Natural killer cell (primary cell): ENCODE results near the gene TSPAN18. TPM values are rescaled to one million over a fixed set of nuclear protein-coding genes. Genes with fewer than 3 reads are reported as not detected.

Experiments used
- ATAC-seq, 3 donors: fragments of 150-1000 bp in 2 of 3; fragments of 200-7000 bp in 1 of 3; cut with Tn5 transposase; 1 replicate in 1 of 3; 2 replicates in 2 of 3; pipeline ENCODE4 v1.10.0; 2021; ENCODE audit warnings: mild to moderate bottlenecking in 2 of 3, moderate library complexity in 2 of 3
- DNase-seq, 2 donors: peaks; one replicate each; pipeline versions ENCODE4 v3.0.0 to v3.0.0-alpha.2; 2013 to 2021; ENCODE audit warnings: mixed read lengths in 1 of 2
- H3K27ac ChIP-seq: one replicate; pipeline ENCODE4 v1.5.1; 2013; ENCODE audit warnings: mild to moderate bottlenecking, low read length
- H3K27me3 ChIP-seq: one replicate; pipeline ENCODE4 v1.6.1; 2013; ENCODE audit warnings: low read length; ENCODE audit not compliant: control insufficient read depth, insufficient read depth
- H3K36me3 ChIP-seq: one replicate; pipeline ENCODE4 v1.6.1; 2013; ENCODE audit warnings: low read length; ENCODE audit not compliant: control insufficient read depth, insufficient read depth
- H3K4me1 ChIP-seq: one replicate; pipeline ENCODE4 v1.6.1; 2013; ENCODE audit warnings: low read length; ENCODE audit not compliant: control insufficient read depth, insufficient read depth
- H3K4me3 ChIP-seq: one replicate; pipeline ENCODE4 v1.5.1; 2013; ENCODE audit warnings: low read length
- H3K9me3 ChIP-seq: one replicate; pipeline ENCODE4 v1.6.1; 2013; ENCODE audit warnings: low read length; ENCODE audit not compliant: control insufficient read depth, insufficient read depth
- H3K27ac Mint-ChIP-seq, 2 donors: one replicate each; pipeline ENCODE4 v1.8.0; 2022; ENCODE audit warnings: mild to moderate bottlenecking in 2 of 2, mixed read lengths in 2 of 2, moderate library complexity in 1 of 2
- H3K27me3 Mint-ChIP-seq, 2 donors: one replicate each; pipeline ENCODE4 v1.8.0; 2022; ENCODE audit warnings: low read depth in 2 of 2, mixed read lengths in 2 of 2
- H3K36me3 Mint-ChIP-seq: one replicate; pipeline ENCODE4 v1.8.0; 2022; ENCODE audit warnings: mixed read lengths
- H3K4me1 Mint-ChIP-seq, 2 donors: one replicate each; pipeline ENCODE4 v1.8.0; 2022; ENCODE audit warnings: mixed read lengths in 2 of 2
- H3K4me3 Mint-ChIP-seq: one replicate; pipeline ENCODE4 v1.8.0; 2022; ENCODE audit warnings: mild to moderate bottlenecking, moderate library complexity, mixed read lengths
- H3K9me3 Mint-ChIP-seq, 2 donors: one replicate each; pipeline ENCODE4 v1.8.0; 2022; ENCODE audit warnings: mixed read lengths in 2 of 2
- CTCF ChIP-seq: fragments of 200-600 bp; IDR thresholded peaks from one replicate; pipeline ENCODE4 v1.8.0; 2022; ENCODE audit warnings: antibody characterized with exemption
- WGBS: methylation state at CpG from one replicate; pipeline ENCODE4 v1.1.7; 2013; ENCODE audit warnings: missing lambda C conversion rate; ENCODE audit not compliant: insufficient coverage; 5-methylcytosine and 5-hydroxymethylcytosine counted together
- intact Hi-C: fragments of 100-400 bp; cut with micrococcal nuclease; formaldehyde crosslinking; loops from one replicate; pipeline ENCODE4 v1.14.2; 2022
- total RNA-seq, 4 donors: library from RNA; stranded (reverse); fragments of 120-200 nt in 1 of 4; gene quantifications; one replicate each; pipeline versions ENCODE4 v1.2.3 to v1.2.4, GENCODE V29; 2013 to 2022

TSPAN18 gene
- total RNA-seq, 3 donors from 2014 or later (not counting 1 experiment from before 2014, with no cell fraction given): 1.9 to 2.4 (median 2.3) TPM

DNA sequence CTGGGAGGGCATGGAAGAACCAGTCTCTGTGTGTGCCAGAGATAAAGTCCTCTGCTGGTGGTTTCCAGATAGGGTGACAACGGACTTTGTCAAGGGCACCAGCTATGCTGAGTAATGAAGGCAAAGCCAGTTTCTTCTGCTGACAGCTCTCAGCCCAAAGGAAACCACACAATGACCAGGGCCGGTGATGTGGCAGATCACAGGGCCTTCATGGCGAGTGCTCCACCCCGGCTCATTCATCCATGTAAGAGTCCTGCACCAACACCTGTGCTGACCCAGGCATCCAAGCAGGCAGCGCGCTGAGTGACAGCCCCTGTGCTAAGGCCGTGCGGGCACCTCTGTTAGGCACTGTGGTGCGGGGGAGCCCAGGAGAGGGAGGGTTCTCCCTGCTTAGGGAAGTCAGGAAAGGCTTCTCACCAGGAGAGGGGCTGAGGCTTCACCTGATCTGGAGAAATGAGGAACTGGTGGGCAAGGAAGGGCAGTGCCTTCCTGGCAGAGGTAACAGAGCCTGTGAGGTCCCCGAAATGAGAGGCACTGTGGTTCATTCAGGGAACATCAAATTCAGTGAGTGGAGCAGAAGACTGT, 190.1 kb downstream of the TSPAN18 start:
- no peak for TF ChIP-seq CTCF
- H3K9me3 ChIP-seq: no peaks in the 10 kb centered on the region
- DNase-seq: no peak
- H3K27ac ChIP-seq: no peak overlapping the region
- Mint-ChIP-seq H3K36me3 (no peaks in the 10 kb centered on the region), H3K9me3 (no peaks in the 10 kb centered on the region), H3K4me1 (no peaks in the 10 kb centered on the region), H3K4me3 (no peak overlapping the region), H3K27ac (no peak overlapping the region), H3K27me3 (peaks cover 6 to 19% of the 10 kb centered on the region in 2 donors)
- ATAC-seq: peak in 2 of 3 donors; percentile 35 to 63
- no peak overlapping the region for H3K4me3 ChIP-seq
- intact Hi-C loops: no loop called here
- H3K4me1 ChIP-seq: peaks cover 20% of the 10 kb centered on the region
- 30% methylated on average over 10 of the region's 10 CpGs for WGBS
- no peaks in the 10 kb centered on the region for H3K36me3 ChIP-seq
- H3K27me3 ChIP-seq: peaks cover 2% of the 10 kb centered on the region

DNA sequence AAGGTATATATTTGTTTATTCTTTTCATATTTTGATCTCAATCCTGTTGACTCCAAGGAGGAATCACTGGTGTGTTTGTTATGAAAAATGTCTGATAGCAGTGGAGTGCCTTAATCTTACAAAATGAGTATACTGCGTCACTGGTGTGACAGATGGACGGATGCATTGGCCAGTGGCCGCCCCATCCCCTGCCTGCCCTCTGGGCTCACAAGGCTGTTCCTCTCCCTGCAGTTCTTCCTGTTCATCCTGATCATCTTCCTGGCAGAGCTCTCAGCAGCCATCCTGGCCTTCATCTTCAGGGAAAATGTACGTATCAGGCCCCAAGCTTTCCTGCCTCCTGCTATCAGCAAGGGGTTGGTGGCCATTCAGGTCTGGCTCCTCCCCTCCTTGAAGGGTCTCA, 191.0 kb downstream of the TSPAN18 start:
- Mint-ChIP-seq H3K27ac (no peak overlapping the region), H3K9me3 (no peaks in the 10 kb centered on the region), H3K4me3 (no peak overlapping the region), H3K27me3 (peaks cover 6 to 11% of the 10 kb centered on the region in 2 donors), H3K4me1 (no peaks in the 10 kb centered on the region), H3K36me3 (no peaks in the 10 kb centered on the region)
- peaks cover 20% of the 10 kb centered on the region for H3K4me1 ChIP-seq
- H3K4me3 ChIP-seq: no peak overlapping the region
- H3K27me3 ChIP-seq: peaks cover 2% of the 10 kb centered on the region
- intact Hi-C loops: no loop called here
- 95% methylated on average over 4 of the region's 4 CpGs for WGBS
- DNase-seq (no peak), ATAC-seq (no peak)
- TF ChIP-seq CTCF: no peak
- H3K27ac ChIP-seq: no peak overlapping the region
- no peaks in the 10 kb centered on the region for H3K36me3 ChIP-seq
- H3K9me3 ChIP-seq: no peaks in the 10 kb centered on the region

DNA sequence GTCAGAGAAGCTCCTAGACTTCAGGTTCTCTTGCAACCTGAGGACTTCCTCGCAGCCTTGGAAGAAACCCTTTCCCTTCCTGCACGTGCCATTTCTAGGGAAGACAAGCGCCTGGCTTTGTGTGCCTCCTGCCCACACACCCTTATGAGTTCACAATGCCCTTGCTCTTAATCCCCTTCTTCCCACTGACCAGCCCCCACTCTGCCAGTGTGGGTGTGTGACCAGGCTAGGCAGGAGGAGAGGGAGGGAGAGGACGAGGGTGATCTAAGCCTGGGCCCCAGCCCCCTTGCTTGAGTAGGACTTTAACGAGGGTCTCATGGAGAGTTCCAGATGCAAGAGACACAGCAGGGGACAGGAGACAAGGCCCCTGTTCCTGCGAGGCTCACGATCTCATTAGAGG, 193.7 kb downstream of the TSPAN18 start:
- DNase-seq (no peak), ATAC-seq (no peak)
- WGBS: 86% methylated on average over 7 of the region's 7 CpGs
- Mint-ChIP-seq H3K9me3 (no peaks in the 10 kb centered on the region), H3K4me1 (no peaks in the 10 kb centered on the region), H3K4me3 (no peak overlapping the region), H3K36me3 (no peaks in the 10 kb centered on the region), H3K27me3 (peaks cover 6 to 13% of the 10 kb centered on the region in 2 donors), H3K27ac (no peak overlapping the region)
- intact Hi-C loops: no loop called here
- no peaks in the 10 kb centered on the region for H3K9me3 ChIP-seq
- H3K4me1 ChIP-seq: peaks cover 16% of the 10 kb centered on the region
- H3K36me3 ChIP-seq: no peaks in the 10 kb centered on the region
- H3K27me3 ChIP-seq: peaks cover 1% of the 10 kb centered on the region
- H3K4me3 ChIP-seq: no peak overlapping the region
- H3K27ac ChIP-seq: no peak overlapping the region
- no peak for TF ChIP-seq CTCF

DNA sequence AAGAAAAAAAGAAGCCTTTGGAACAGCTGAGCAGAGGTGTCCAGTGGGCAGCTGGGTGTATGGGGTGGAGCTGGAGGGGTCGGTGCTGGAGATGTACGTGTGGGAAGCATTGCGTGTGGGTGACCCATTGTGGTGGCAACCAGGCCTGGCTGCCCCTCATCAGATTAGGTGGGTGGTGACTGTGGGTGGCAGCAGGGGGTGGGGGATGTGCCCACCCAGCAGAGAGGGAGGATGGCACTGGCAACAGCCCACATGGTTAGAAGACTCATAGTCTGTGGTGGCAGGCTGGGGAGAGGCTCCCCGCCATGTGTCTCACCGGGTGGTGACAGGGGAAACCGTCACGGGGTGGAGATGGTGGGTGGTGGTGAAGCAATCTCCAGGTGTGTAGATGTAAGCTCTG, 196.4 kb downstream of the TSPAN18 start:
- no peaks in the 10 kb centered on the region for H3K9me3 ChIP-seq
- H3K27ac Mint-ChIP-seq: no peak overlapping the region
- peaks cover 0 to 11% of the 10 kb centered on the region in 2 donors for H3K27me3 Mint-ChIP-seq
- intact Hi-C loops: no loop called here
- ATAC-seq (no peak), DNase-seq (no peak)
- no peaks in the 10 kb centered on the region for H3K9me3 Mint-ChIP-seq
- H3K36me3 Mint-ChIP-seq: no peaks in the 10 kb centered on the region
- no peak overlapping the region for H3K4me3 Mint-ChIP-seq
- TF ChIP-seq CTCF: no peak
- no peaks in the 10 kb centered on the region for H3K4me1 ChIP-seq
- no peaks in the 10 kb centered on the region for H3K27me3 ChIP-seq
- H3K4me1 Mint-ChIP-seq: peaks cover 0 to 6% of the 10 kb centered on the region in 2 donors
- 31% methylated on average over 7 of the region's 7 CpGs for WGBS
- H3K4me3 ChIP-seq: no peak overlapping the region
- no peak overlapping the region for H3K27ac ChIP-seq
- H3K36me3 ChIP-seq: no peaks in the 10 kb centered on the region
